Transverse colon (tissue), 3 donors: ENCODE data around the gene USP1.

Experiments
- CTCF ChIP-seq, 5 experiments: fragments of 200-600 bp in 3 of 5; fragments of 450-650 bp in 2 of 5; sonication (generic) in 3 of 5; IDR thresholded peaks; 1 replicate in 2 of 5; 2 replicates in 3 of 5; pipeline ENCODE4 v1.5.1; 2016 to 2017; ENCODE audit warnings: antibody characterized with exemption in 5 of 5, inconsistent platforms in 3 of 5, mild to moderate bottlenecking in 2 of 5, moderate library complexity in 1 of 5
- POLR2A ChIP-seq: fragments of 450-650 bp; IDR thresholded peaks from one replicate; pipeline ENCODE4 v1.6.1; 2016; ENCODE audit warnings: antibody characterized with exemption, mild to moderate bottlenecking, moderate library complexity

GRCh38 chr1:62434618-62435001, 2.2 kb upstream of the USP1 start:
- TF ChIP-seq CTCF (IDR thresholded peaks at IDR 0.05) (no peak), POLR2A (no peak)
